Suprapubic skin (tissue), 4 donors: ENCODE results near the gene PHLDB3. TPM values are rescaled to one million over a fixed set of nuclear protein-coding genes. Genes with fewer than 3 reads are reported as not detected.

ENCODE experiments used
- DNase-seq, 2 donors: peaks; one replicate each; pipeline ENCODE4 v3.0.0-alpha.2; 2019; ENCODE audit warnings: low spot score in 2 of 2
- H3K27ac ChIP-seq: fragments of 200-600 bp; sonication (generic); one replicate; pipeline ENCODE4 v1.5.1; 2019
- H3K27me3 ChIP-seq: fragments of 200-600 bp; sonication (generic); one replicate; pipeline ENCODE4 v1.5.1; 2019
- H3K36me3 ChIP-seq: fragments of 200-600 bp; sonication (generic); one replicate; pipeline ENCODE4 v1.5.1; 2019
- H3K4me1 ChIP-seq: fragments of 200-600 bp; sonication (generic); one replicate; pipeline ENCODE4 v1.5.1; 2019
- H3K4me3 ChIP-seq: fragments of 200-600 bp; sonication (generic); one replicate; pipeline ENCODE4 v1.5.1; 2019; ENCODE audit warnings: mild to moderate bottlenecking
- H3K9me3 ChIP-seq: fragments of 200-600 bp; sonication (generic); one replicate; pipeline ENCODE4 v1.5.1; 2019
- CTCF ChIP-seq, 2 donors: fragments of 200-600 bp in 1 of 2; fragments of 450-650 bp in 1 of 2; sonication (generic) in 1 of 2; IDR thresholded peaks; one replicate each; pipeline ENCODE4 v1.5.1; 2016 to 2019; ENCODE audit warnings: antibody characterized with exemption in 2 of 2, mild to moderate bottlenecking in 1 of 2, moderate library complexity in 1 of 2
- EP300 ChIP-seq: sonication (generic); formaldehyde crosslinking; IDR thresholded peaks from one replicate; pipeline ENCODE4 v1.6.1; 2017; ENCODE audit warnings: antibody characterized with exemption
- POLR2A ChIP-seq, 2 donors: fragments of 450-650 bp; IDR thresholded peaks; one replicate each; pipeline ENCODE4 v1.6.1; 2017; ENCODE audit warnings: antibody characterized with exemption in 2 of 2, mild to moderate bottlenecking in 2 of 2, moderate library complexity in 2 of 2
- POLR2AphosphoS5 ChIP-seq, 3 donors: sonication (generic); formaldehyde crosslinking; IDR thresholded peaks; one replicate each; pipeline ENCODE4 v1.6.1; 2017; ENCODE audit warnings: antibody characterized with exemption in 3 of 3
- WGBS: methylation state at CpG from one replicate; pipeline ENCODE4 v1.1.5; 2018; 5-methylcytosine and 5-hydroxymethylcytosine counted together
- total RNA-seq, 4 donors: library from RNA; depleted of rRNA; stranded (reverse); fragments of >200 nt; gene quantifications; one replicate each; pipeline ENCODE4 v1.1.0, GENCODE V29; 2016

The PHLDB3 gene
- total RNA-seq, 4 donors from 2014 or later = 63.2 to 110 (median 72.2) TPM

- Histone ChIP-seq H3K27ac (no peak overlapping the region), H3K4me1 (peaks cover 18% of the 10 kb centered on the region), H3K4me3 (no peak overlapping the region), H3K9me3 (no peaks in the 10 kb centered on the region), H3K36me3 (no peaks in the 10 kb centered on the region), H3K27me3 (no peaks in the 10 kb centered on the region)
- 78% methylated on average over 6 of the region's 6 CpGs for WGBS
- TF ChIP-seq EP300 (no peak), POLR2AphosphoS5 (IDR thresholded peaks at IDR 0.05) (no peak), CTCF (IDR thresholded peaks at IDR 0.05) (no peak), POLR2A (IDR thresholded peaks at IDR 0.05) (no peak)
- DNase-seq = no peak
These were observed 70.9 kb downstream of the PHLDB3 start for GRCh38 chr19:43433689-43434088.

- H3K27me3 ChIP-seq = no peaks in the 10 kb centered on the region
- no peaks in the 10 kb centered on the region for H3K36me3 ChIP-seq
- H3K9me3 ChIP-seq = no peaks in the 10 kb centered on the region
- TF ChIP-seq CTCF (IDR thresholded peaks at IDR 0.05) (no peak), POLR2A (IDR thresholded peaks at IDR 0.05) (no peak), EP300 (no peak), POLR2AphosphoS5 (IDR thresholded peaks at IDR 0.05) (no peak)
- 62% methylated on average over 2 of the region's 2 CpGs for WGBS
- no peak overlapping the region for H3K4me3 ChIP-seq
- H3K4me1 ChIP-seq = peaks cover 14% of the 10 kb centered on the region
- DNase-seq = no peak
- no peak overlapping the region for H3K27ac ChIP-seq
These were observed 71.2 kb downstream of the PHLDB3 start for GRCh38 chr19:43433358-43433673.

GRCh38 chr19:43430976-43431375 is 73.6 kb downstream of the PHLDB3 start:
- TF ChIP-seq POLR2A (IDR thresholded peaks at IDR 0.05) (no peak), CTCF (IDR thresholded peaks at IDR 0.05) (no peak), POLR2AphosphoS5 (IDR thresholded peaks at IDR 0.05) (no peak)
- 61% methylated on average over 9 of the region's 9 CpGs for WGBS
- H3K27me3 ChIP-seq = no peaks in the 10 kb centered on the region
- peaks cover 8% of the 10 kb centered on the region for H3K4me1 ChIP-seq
- DNase-seq = no peak
- H3K9me3 ChIP-seq = no peaks in the 10 kb centered on the region
- no peak overlapping the region for H3K27ac ChIP-seq
- no peaks in the 10 kb centered on the region for H3K36me3 ChIP-seq
- H3K4me3 ChIP-seq = no peak overlapping the region

GRCh38 chr19:43430142-43430710 is 74.3 kb downstream of the PHLDB3 start:
- Histone ChIP-seq H3K27ac (no peak overlapping the region), H3K4me1 (peaks cover 15% of the 10 kb centered on the region), H3K9me3 (no peaks in the 10 kb centered on the region), H3K4me3 (no peak overlapping the region), H3K27me3 (no peaks in the 10 kb centered on the region), H3K36me3 (no peaks in the 10 kb centered on the region)
- DNase-seq = no peak
- 41% methylated on average over 6 of the region's 6 CpGs for WGBS
- TF ChIP-seq EP300 (no peak), CTCF (IDR thresholded peaks at IDR 0.05) (no peak), POLR2A (IDR thresholded peaks at IDR 0.05) (no peak), POLR2AphosphoS5 (IDR thresholded peaks at IDR 0.05) (no peak)

GRCh38 chr19:43429395-43429794 is 75.2 kb downstream of the PHLDB3 start:
- H3K4me1 ChIP-seq = peaks cover 16% of the 10 kb centered on the region
- H3K9me3 ChIP-seq = no peaks in the 10 kb centered on the region
- H3K36me3 ChIP-seq = no peaks in the 10 kb centered on the region
- WGBS = 87% methylated on average over 7 of the region's 7 CpGs
- no peak overlapping the region for H3K27ac ChIP-seq
- H3K27me3 ChIP-seq = no peaks in the 10 kb centered on the region
- no peak overlapping the region for H3K4me3 ChIP-seq
- TF ChIP-seq POLR2AphosphoS5 (IDR thresholded peaks at IDR 0.05) (no peak), CTCF (IDR thresholded peaks at IDR 0.05) (no peak), POLR2A (IDR thresholded peaks at IDR 0.05) (no peak), EP300 (no peak)
- DNase-seq = no peak
